GM21515 (cell line): ENCODE results near the gene FBXW7.
A peak's percentile ranks its signal among the peaks of the same experiment; 100 is the strongest.
"Not testable (repeated sequence)": the region's sequence is repeated elsewhere in the genome, so short reads cannot be mapped to it uniquely, and the experiment has no call there.

ENCODE experiments used
- ATAC-seq: cut with Tn5 transposase; IDR thresholded peaks from one replicate; pipeline ENCODE4 v1.9.1; 2021; ENCODE audit not compliant: unreplicated experiment

The FBXW7 gene

DNA sequence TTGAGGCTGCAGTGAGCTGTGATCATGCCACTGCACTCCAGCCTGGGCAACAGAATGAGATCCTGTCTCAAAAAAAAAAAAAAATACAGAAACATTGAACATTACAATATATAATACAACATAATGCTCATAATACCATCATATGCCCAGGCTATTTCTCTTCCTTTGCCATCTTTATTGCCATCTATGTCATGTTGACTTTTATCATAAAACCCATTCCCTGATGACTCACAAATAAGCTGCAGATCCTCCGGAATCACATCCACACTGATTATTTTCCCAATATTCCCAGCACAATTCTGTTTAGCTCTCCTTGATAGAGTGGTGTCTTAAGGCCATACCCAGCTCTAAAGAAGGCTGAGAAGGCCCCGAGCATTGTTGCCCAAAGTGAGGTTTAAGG is 9.2 kb upstream of the FBXW7 start:
- ATAC-seq: no peak

- not testable (repeated sequence) for ATAC-seq
Measured at GRCh38 chr4:152544533-152544932, 8.6 kb upstream of the FBXW7 start.

- no peak for ATAC-seq
Measured at GRCh38 chr4:152540941-152541340, 5.0 kb upstream of the FBXW7 start.

DNA sequence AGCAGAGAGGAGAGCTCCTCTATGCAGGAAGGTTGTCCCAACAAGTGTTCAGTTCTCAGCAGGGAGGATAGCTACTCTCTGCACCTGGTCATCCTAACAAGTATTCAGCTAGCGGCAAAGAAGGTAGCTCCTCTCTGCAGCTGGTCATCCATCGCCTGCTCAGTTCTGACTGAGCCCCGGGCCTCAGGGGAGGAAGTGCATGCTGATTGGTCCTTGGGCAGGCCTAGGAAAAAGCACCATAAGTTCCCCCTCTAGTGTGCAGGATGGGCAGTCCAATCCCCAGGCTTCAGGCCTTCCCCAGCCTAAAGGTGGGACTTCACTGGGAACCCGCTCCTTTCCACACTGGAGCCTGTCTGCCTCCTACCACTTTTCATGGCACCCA is 4.4 kb upstream of the FBXW7 start:
- ATAC-seq: peak; percentile 27

DNA sequence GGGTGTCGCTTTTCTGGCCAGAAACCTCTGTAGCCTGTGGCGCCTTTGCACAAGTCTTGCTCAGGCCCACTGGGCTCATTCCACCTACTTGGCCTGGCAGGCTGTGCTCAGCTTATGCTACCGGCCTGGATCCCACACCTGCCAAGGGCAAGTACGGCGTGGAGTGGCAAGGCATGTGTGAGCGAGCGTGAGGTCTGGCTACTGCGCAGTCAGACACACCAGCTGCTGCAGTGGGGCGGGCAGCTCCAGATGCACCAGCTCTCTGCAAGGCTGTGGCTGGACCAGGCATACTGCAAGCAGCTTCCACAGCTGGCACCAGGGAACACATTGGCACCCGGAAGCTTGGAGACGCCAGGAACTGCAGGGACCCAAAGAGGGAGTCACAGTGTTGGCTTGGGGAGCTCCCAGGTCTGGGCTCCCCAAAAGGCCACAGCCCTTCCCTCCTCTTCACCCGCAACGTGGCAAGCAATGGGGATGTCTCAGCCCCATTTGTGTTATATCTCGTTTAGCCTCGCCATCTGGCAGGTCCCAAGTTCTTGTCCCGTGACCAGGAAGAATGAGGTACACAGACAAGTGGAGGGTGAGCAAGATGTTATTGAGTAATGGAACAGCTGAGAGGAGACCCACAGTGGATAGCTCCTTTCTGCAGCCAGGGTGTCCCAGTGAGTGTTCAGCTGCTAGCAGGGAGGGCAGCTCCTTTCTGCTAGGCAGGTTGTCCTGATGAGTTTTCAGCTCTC is 3.8 kb upstream of the FBXW7 start:
- no peak for ATAC-seq

DNA sequence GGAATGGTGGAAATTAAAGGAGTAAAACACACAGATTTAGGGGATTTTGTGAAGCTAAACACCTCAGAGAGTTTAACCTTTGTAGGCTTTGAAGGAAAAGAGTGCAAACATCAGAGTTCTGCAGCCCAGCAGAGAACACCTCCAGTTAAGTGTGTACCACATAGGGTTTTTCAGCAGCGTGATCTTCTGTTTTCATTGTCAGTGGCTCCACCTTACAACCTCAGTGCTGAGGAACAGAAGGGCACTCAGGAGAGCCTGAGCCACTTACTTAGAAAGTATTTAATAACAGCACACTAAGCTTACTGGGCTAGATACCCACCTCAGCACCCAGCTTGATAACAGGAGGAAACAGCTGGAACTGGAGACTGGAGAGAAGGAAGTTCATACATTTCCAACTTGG is 2.0 kb upstream of the FBXW7 start:
- ATAC-seq: no peak

- peak; percentile 36 for ATAC-seq
Measured at GRCh38 chr4:152536545-152537182, 772 bp upstream of the FBXW7 start.

GRCh38 chr4:152535360-152535902 is 461 bp downstream of the FBXW7 start:
- ATAC-seq: peak; percentile 14

GRCh38 chr4:152534541-152535359 is 1.1 kb downstream of the FBXW7 start:
- no peak for ATAC-seq

DNA sequence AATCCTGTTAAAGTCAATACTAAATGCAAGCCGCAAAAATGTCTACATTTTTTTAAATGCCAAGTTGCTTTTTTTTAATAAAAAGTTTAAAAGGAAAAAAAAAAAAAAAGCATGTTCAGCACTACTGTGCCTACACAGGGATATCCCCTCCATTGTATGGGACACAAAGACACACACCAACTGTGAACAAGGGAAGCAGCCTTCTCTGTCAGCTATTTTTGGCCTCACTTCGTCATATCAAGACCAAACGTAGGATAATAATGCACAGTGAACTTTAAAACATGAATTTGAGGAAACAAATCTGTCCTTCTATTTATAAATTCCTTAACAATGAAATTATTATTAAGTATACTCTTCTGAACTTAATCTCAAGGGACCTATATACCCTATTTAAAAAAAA is 4.4 kb downstream of the FBXW7 start:
- ATAC-seq: no peak

DNA sequence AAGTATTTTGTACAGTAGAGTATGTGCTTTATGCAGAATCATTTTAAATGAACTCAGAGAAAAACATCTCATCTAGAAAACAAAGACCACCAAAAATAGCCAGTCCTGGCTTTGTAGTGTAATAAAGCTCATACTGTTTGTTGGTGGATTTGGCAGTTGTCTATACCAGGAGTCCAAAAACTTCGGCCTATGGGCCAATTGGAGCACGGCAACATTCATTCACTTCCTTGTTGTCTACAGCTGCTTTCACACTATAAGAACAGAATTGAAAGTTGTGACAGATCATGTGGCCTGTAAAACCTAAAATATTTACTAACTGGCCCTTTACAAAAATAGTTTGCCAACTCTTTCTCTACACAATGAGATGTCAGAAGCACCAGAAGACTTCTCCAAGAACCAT is 5.3 kb downstream of the FBXW7 start:
- ATAC-seq: no peak

DNA sequence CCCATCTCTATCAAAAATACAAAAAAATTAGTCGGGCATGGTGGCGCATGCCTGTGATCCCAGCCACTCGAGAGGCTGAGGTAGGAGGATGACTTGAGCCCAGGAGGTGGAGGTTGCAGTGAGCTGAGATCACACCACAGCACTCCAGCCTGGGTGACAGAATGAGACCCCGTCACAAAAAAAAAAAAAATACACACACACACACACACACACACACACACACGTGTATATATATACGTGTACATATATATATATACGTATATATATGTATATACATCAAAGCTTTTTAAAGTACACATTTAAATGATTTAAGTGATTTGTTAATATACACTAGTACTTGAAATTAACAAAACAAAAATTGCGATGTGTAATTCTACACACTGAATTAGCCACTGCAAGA is 6.0 kb downstream of the FBXW7 start:
- no peak for ATAC-seq

DNA sequence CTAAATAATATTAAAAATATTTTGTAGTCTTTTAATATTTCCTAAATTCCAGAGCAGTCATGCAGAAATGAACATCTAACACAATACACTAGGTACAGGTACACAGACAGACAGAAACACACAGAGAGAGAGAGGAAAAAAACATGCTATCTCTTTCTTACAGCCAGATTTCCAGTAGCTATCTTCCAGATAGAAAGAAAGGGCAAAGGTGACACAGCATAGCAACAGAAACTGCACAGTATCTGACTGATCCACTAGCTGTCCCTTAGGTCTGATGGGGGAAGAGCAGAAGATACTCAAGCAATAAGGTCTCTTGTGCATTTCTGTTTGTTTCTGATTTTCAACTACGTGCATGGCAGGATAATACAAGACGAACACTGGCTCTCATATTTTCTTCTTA is 7.8 kb downstream of the FBXW7 start:
- ATAC-seq: no peak

GRCh38 chr4:152525878-152526277 is 10.0 kb downstream of the FBXW7 start:
- no peak for ATAC-seq

DNA sequence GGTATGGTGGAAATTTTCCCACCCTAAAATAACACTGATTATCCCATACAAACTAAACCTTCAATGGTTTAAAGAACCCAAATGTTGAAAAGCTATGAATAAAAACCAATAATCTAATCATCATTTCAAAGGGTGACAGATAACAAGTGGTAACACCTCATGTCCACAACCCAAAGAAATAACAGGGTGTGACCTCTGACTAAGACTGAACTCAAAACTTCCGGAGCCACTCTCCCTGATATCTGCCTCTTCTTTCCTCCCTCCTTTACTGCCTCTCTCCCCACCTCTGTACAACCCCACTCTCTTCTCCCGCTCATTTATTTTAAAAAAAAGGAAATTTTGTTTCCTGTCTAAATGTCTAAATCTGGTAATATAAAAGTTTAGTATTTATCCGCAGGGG is 11.5 kb downstream of the FBXW7 start:
- ATAC-seq: peak; percentile 47

- ATAC-seq: no peak
Measured at GRCh38 chr4:152523731-152524130, 12.2 kb downstream of the FBXW7 start.

- ATAC-seq: no peak
Measured at GRCh38 chr4:152522754-152523153, 13.1 kb downstream of the FBXW7 start.

GRCh38 chr4:152522245-152522644 is 13.6 kb downstream of the FBXW7 start:
- ATAC-seq: no peak

DNA sequence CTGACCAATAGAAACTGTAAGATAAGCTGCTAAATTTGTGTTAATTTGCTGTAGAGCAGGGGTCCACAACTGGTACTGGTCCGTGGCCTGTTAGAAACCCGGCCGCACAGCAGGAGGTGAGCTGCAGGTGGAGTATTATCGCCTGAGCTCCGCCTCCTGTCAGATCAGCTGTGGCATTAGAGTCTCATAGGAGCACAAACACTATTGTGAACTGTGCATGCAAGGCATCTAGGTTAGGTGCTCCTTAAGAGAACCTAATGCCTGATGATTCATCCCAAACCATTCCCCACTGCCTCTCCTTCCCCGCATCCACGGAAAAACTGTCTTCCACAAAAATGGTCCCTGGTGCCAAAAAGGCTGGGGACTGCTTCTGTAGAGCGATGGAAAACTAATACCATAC is 19.7 kb downstream of the FBXW7 start:
- ATAC-seq: no peak

- ATAC-seq: no peak
Measured at GRCh38 chr4:152515678-152516077, 20.2 kb downstream of the FBXW7 start.

- ATAC-seq: no peak
Measured at GRCh38 chr4:152514356-152514755, 21.5 kb downstream of the FBXW7 start.

DNA sequence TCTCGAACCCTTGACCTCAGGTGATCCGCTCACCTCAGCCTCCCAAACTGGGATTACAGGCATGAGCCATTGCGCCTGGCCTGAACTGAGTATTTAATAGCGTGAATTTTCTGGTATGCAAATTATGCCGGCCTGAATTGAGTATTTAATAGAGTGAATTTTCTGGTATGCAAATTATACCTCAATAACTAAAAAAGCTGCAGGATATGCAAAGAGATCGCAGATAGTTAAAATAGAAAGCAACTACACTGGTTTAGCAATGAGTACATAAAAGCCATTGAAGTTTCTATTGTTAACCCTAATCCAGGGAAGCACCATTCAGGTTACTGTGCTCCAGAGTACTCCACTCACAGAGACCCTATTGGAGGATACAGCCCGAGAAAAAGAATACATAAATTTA is 22.8 kb downstream of the FBXW7 start:
- no peak for ATAC-seq
